DOHH2 (cell line): ENCODE data around the gene MS4A2.
"Not testable (repeated sequence)": the region's sequence is repeated elsewhere in the genome, so short reads cannot be mapped to it uniquely, and the experiment has no call there.

Experiments used
- CTCF ChIP-seq: fragments of 200-600 bp; sonication (generic); IDR thresholded peaks from one replicate; pipeline ENCODE4 v1.5.1; 2014; ENCODE audit warnings: antibody characterized with exemption, mild to moderate bottlenecking, low read depth, low read length; ENCODE audit not compliant: poor library complexity, severe bottlenecking
- EZH2phosphoT487 ChIP-seq: fragments of 200-600 bp; sonication (generic); IDR thresholded peaks from 2 replicates; pipeline ENCODE4 v1.6.1; 2017; ENCODE audit warnings: borderline replicate concordance, mild to moderate bottlenecking, antibody characterized with exemption, low read length, moderate library complexity, mixed read lengths

GRCh38 chr11:60050839-60051238 is 37.6 kb upstream of the MS4A2 start:
- not testable (repeated sequence) for TF ChIP-seq CTCF, EZH2phosphoT487
